Suprapubic skin (tissue), 3 donors: ENCODE measurements around the gene MESP1.

Experiments
- EP300 ChIP-seq: sonication (generic); formaldehyde crosslinking; IDR thresholded peaks from one replicate; pipeline ENCODE4 v1.6.1; 2017; ENCODE audit warnings: antibody characterized with exemption
- TF ChIP-seq, protein P1 (sequence below), 2 donors: fragments of 200-600 bp in 1 of 2; fragments of 450-650 bp in 1 of 2; sonication (generic) in 1 of 2; IDR thresholded peaks; one replicate each; pipeline ENCODE4 v1.5.1; 2016 to 2019; ENCODE audit warnings: antibody characterized with exemption in 2 of 2, mild to moderate bottlenecking in 1 of 2, moderate library complexity in 1 of 2

DNA sequence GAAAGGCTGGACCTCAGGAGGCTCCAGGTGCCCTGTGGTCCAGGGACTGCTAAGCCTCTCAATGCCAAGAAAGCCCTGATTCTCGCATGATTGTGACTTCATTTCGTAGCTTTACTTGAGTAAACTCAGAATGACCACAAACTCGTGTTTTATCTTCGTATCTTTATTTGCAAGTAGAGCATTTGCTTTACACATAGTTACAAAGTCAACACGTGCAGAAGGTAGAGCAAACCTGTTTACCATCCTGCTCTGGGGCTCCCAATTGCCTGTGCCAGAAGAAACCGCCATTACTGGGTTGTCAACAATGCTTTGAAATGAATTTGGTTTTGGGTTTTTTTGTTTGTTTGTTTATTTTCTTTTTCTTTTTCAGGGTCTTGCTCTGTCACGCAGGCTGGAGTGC is 5.8 kb upstream of the MESP1 start:
- no peak for TF ChIP-seq EP300
- TF ChIP-seq, protein P1, sequence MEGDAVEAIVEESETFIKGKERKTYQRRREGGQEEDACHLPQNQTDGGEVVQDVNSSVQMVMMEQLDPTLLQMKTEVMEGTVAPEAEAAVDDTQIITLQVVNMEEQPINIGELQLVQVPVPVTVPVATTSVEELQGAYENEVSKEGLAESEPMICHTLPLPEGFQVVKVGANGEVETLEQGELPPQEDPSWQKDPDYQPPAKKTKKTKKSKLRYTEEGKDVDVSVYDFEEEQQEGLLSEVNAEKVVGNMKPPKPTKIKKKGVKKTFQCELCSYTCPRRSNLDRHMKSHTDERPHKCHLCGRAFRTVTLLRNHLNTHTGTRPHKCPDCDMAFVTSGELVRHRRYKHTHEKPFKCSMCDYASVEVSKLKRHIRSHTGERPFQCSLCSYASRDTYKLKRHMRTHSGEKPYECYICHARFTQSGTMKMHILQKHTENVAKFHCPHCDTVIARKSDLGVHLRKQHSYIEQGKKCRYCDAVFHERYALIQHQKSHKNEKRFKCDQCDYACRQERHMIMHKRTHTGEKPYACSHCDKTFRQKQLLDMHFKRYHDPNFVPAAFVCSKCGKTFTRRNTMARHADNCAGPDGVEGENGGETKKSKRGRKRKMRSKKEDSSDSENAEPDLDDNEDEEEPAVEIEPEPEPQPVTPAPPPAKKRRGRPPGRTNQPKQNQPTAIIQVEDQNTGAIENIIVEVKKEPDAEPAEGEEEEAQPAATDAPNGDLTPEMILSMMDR (IDR thresholded peaks at IDR 0.05) = no peak
